SU-DHL-6 (cell line): ENCODE results near the gene MTFMT.

Source experiments
- EZH2phosphoT487 ChIP-seq: fragments of 200-600 bp; sonication (generic), shearing (Covaris generic); conservative IDR thresholded peaks from 2 replicates; pipeline ENCODE4 v1.6.1; 2018; ENCODE audit warnings: mild to moderate bottlenecking, antibody characterized with exemption, low read length, moderate library complexity, mixed read lengths
- TF ChIP-seq, protein P1 (sequence below): fragments of 200-600 bp; sonication (generic); IDR thresholded peaks from one replicate; pipeline ENCODE4 v1.5.1; 2017; ENCODE audit warnings: antibody characterized with exemption, mild to moderate bottlenecking, low read length, moderate library complexity; ENCODE audit not compliant: insufficient read depth, poor library complexity, severe bottlenecking

DNA sequence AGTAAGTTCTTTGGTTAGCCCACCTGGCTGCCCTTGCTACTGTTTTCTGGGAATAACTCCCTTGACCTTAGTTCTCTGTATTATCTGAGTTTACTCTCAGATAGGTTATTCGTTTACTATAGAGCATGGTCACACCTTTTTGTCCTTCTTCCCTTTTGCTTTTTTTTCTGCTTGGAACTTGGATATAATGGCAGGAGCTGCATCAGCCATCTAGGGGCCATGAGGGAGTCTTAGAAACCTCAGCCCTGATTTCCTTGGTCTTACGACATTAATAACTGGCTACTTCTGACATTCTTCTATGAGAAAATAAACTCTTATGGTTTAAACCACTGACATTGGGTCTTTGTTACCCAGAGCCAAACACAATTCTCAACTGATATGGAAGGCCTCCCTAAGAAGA lies 12.3 kb upstream of the MTFMT start:
- TF ChIP-seq, protein P1, sequence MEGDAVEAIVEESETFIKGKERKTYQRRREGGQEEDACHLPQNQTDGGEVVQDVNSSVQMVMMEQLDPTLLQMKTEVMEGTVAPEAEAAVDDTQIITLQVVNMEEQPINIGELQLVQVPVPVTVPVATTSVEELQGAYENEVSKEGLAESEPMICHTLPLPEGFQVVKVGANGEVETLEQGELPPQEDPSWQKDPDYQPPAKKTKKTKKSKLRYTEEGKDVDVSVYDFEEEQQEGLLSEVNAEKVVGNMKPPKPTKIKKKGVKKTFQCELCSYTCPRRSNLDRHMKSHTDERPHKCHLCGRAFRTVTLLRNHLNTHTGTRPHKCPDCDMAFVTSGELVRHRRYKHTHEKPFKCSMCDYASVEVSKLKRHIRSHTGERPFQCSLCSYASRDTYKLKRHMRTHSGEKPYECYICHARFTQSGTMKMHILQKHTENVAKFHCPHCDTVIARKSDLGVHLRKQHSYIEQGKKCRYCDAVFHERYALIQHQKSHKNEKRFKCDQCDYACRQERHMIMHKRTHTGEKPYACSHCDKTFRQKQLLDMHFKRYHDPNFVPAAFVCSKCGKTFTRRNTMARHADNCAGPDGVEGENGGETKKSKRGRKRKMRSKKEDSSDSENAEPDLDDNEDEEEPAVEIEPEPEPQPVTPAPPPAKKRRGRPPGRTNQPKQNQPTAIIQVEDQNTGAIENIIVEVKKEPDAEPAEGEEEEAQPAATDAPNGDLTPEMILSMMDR = no peak
- no peak for TF ChIP-seq EZH2phosphoT487
